Stimulated activated CD4-positive, alpha-beta T cell treated with anti-CD3 and anti-CD28 coated beads, Interleukin-4, amount 100 ng/mL, for 1 hour (primary cell): ENCODE results near the gene MYO5B.
A peak's percentile ranks its signal among the peaks of the same experiment; 100 is the strongest.
"Not testable (repeated sequence)": the region's sequence is repeated elsewhere in the genome, so short reads cannot be mapped to it uniquely, and the experiment has no call there.

Experiments
- DNase-seq: peaks from one replicate; pipeline ENCODE4 v3.0.0-alpha.2; 2020

MYO5B gene

GRCh38 chr18:49905771-49906170 is 289.2 kb downstream of the MYO5B start:
- DNase-seq = no peak

- no peak for DNase-seq
Measured at GRCh38 chr18:49904871-49905555, 289.9 kb downstream of the MYO5B start.

- DNase-seq = no peak
Measured at GRCh38 chr18:49901862-49902340, 293.0 kb downstream of the MYO5B start.

- DNase-seq = no peak
Measured at GRCh38 chr18:49899657-49900330, 295.2 kb downstream of the MYO5B start.

- peak; percentile 29 for DNase-seq
Measured at GRCh38 chr18:49898421-49898820, 296.5 kb downstream of the MYO5B start.

GRCh38 chr18:49894517-49895226 is 300.3 kb downstream of the MYO5B start:
- no peak for DNase-seq

- DNase-seq = no peak
Measured at GRCh38 chr18:49893036-49893435, 301.9 kb downstream of the MYO5B start.

- DNase-seq = no peak
Measured at GRCh38 chr18:49892148-49892924, 302.6 kb downstream of the MYO5B start.

GRCh38 chr18:49890041-49890440 is 304.9 kb downstream of the MYO5B start:
- no peak for DNase-seq

GRCh38 chr18:49889552-49889951 is 305.4 kb downstream of the MYO5B start:
- DNase-seq = not testable (repeated sequence)

GRCh38 chr18:49886891-49887764 is 307.8 kb downstream of the MYO5B start:
- no peak for DNase-seq

GRCh38 chr18:49884959-49885358 is 310.0 kb downstream of the MYO5B start:
- DNase-seq = no peak

GRCh38 chr18:49884465-49884864 is 310.5 kb downstream of the MYO5B start:
- no peak for DNase-seq

GRCh38 chr18:49880661-49881060 is 314.3 kb downstream of the MYO5B start:
- DNase-seq = no peak

- DNase-seq = no peak
Measured at GRCh38 chr18:49879271-49879580, 315.7 kb downstream of the MYO5B start.

- no peak for DNase-seq
Measured at GRCh38 chr18:49878567-49879270, 316.2 kb downstream of the MYO5B start.

GRCh38 chr18:49878015-49878414 is 316.9 kb downstream of the MYO5B start:
- no peak for DNase-seq

- DNase-seq = no peak
Measured at GRCh38 chr18:49876536-49876935, 318.4 kb downstream of the MYO5B start.

GRCh38 chr18:49875783-49876182 is 319.2 kb downstream of the MYO5B start:
- no peak for DNase-seq

GRCh38 chr18:49875155-49875554 is 319.8 kb downstream of the MYO5B start:
- no peak for DNase-seq

- no peak for DNase-seq
Measured at GRCh38 chr18:49874238-49874637, 320.7 kb downstream of the MYO5B start.

GRCh38 chr18:49869354-49869753 is 325.6 kb downstream of the MYO5B start:
- no peak for DNase-seq
